HPDE6-E6E7 (cell line): ENCODE results near the gene CYP4F11.
"Not testable (repeated sequence)": the region's sequence is repeated elsewhere in the genome, so short reads cannot be mapped to it uniquely, and the experiment has no call there.

Source experiments
- DNase-seq: peaks from one replicate; pipeline ENCODE4 v3.0.0; 2011; ENCODE audit warnings: missing footprints; ENCODE audit errors: extremely low spot score

Gene CYP4F11

GRCh38 chr19:15922021-15922420, 12.3 kb downstream of the CYP4F11 start:
- DNase-seq = no peak

DNA sequence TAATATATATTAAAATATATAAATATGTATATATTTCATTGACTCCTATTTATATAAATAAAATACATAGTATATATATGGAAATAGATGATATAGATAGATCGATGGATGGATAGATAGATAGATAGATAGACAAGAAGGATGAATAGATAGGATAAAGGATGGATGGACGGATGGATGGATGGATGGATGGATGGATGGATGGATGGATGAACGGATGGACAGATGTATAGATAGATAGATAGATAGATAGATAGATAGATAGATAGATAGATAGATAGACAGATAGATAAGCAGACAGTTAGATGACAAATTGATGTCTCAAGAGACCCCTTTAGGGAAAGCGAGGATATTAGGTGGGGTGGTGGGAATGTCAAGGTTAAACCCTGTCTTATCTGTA, 15.1 kb downstream of the CYP4F11 start:
- DNase-seq = no peak

- DNase-seq = no peak
These were observed 19.2 kb downstream of the CYP4F11 start for GRCh38 chr19:15915109-15915508.

- no peak for DNase-seq
These were observed 20.5 kb downstream of the CYP4F11 start for GRCh38 chr19:15913830-15914229.

DNA sequence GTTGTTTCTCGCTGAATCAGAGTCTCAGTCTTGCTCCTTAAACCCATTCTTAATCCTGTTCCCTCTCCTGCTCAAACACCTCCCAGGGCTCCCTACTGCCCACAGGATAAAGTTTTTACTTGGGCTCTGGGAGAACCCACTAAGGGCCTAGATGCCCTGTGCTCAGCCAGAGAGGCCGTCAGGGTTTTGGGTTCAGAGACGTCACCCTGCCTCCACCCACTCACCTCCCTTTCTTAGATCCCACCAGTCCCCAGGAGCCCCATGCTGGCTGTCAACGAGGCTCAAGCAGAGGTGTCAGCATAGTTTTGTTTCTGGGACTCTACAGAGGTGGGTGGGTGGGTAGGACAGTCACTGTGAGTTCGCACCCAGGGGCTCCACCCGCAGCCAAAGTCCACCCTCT, 20.9 kb downstream of the CYP4F11 start:
- no peak for DNase-seq

- DNase-seq = no peak
These were observed 22.6 kb downstream of the CYP4F11 start for GRCh38 chr19:15911599-15912235.

DNA sequence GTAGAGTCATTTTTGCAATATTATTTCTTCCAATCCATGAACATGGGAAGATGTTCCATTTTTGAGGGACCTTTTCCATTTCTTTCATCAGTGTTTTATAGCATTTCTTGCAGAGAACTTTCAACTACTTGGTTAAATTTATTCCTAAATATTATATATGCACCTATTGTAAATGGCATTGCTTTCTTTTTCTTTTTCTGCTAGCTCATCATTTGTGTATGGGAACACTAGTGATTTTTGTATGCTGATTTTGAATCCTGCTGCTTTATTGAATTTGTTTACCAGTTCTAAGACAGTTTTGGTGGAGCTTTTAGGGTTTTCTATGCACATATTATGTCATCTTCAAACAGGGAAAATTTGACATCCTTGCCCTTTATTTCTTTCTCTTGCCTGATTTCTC, 29.3 kb downstream of the CYP4F11 start:
- no peak for DNase-seq

- DNase-seq = not testable (repeated sequence)
These were observed 31.4 kb downstream of the CYP4F11 start for GRCh38 chr19:15902898-15903297.

DNA sequence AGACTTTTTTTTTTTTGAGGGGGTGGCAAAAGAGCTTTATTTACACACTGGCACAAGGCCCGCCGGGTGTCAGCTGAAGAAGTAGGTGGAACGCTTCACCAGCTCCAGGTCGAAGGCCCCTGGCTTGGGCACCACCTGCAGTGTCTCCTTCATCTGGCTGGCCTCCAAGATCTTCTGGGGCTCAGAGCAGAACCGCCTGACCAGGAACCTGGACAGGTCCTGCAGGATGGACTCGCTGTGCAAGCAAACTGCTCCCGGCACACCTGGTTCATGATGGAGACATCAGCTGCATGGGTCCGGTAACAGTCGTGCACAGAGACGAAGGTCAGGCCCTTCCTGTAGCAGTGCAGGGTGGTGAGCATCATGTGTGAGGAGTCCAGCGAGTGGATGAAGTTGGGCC, 32.1 kb downstream of the CYP4F11 start:
- no peak for DNase-seq

DNA sequence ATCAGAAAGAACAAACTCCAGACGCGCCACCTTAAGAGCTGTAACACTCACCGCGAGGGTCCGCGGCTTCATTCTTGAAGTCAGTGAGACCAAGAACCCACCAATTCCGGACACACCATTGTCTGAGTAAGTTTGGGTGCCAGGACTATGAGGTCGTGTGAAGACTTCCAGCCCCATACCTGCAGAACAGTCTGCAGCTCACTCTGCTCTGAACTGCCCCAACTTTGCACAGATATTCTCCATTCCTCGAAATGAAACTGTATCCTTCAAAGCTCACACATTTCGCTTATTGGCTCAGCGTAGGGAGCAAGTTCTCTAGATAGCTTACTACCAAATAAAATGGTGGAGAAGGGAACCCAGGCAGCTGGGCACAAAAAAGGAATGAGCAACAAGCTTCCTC, 33.8 kb downstream of the CYP4F11 start:
- DNase-seq = no peak

DNA sequence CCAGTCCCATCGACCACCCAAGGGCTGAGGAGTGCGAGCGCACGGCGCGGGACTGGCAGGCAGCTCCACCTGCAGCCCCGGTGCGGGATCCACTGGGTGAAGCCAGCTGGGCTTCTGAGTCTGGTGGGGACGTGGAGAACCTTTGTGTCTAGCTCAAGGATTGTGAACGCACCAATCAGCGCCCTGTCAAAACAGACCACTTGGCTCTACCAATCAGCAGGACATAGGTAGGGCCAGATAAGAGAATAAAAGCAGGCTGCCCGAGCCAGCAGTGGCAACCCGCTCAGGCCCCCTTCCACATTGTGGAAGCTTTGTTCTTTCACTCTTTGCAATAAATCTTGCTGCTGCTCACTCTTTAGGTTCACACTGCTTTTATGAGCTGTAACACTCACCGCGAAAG, 34.3 kb downstream of the CYP4F11 start:
- DNase-seq = not testable (repeated sequence)

DNA sequence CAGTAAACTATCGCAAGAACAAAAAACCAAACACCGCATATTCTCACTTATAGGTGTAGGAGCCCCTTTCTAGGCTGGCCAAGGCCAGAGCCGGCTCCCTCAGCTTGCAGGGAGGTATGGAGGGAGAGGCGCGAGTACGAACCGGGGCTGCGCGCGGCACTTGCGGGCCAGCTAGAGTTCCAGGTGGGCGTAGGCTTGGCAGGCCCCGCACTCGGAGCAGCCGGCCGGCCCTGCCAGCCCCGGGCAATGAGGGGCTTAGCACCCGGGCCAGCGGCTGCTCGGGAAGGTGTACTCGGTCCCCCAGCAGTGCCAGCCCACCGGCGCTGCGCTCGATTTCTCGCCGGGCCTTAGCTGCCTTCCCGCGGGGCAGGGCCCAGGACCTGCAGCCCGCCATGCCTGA, 34.8 kb downstream of the CYP4F11 start:
- DNase-seq = not testable (repeated sequence)

GRCh38 chr19:15897738-15898276, 36.5 kb downstream of the CYP4F11 start, which contains the start of gene CYP4F2:
Gene CYP4F2, minus strand, starts transcription at chr19:15898074. Its CDS starts 463 bp downstream, at chr19:15897611.
- no peak for DNase-seq

DNA sequence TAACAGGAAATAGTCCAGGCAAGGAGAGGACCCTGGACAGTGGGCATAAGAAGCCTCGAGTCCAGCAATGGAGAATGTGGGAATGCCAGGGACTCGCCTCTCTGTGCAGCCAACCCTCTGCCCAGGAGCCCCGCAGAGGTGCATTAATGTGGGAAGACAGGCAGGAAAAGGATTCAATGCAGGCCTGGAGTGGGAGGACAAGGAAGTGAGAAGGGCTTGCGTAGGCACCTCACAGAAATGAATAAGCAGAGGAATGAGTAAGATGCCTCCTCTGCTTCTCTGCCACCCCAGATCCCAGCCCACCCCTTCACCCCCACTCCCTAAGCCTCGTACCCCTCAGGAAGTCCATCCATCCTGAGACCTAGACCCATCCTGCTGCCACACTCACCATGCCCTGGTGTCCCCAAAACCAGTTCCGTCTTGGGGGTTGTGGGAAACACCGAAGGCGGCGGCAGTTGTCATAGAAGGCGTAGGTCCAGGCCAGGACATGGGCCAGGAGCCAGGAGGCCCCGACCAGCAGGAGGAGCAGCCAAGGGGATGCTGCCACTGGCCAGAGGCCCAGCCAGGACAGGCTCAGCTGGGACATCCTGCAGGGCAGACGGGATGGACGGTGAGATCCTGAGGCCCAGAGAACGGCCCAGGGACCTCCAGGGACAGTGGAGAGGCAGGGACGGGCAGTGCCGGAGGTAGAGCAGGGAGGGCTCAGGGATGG, 37.1 kb downstream of the CYP4F11 start:
- DNase-seq = no peak

GRCh38 chr19:15895876-15896430, 38.4 kb downstream of the CYP4F11 start:
- DNase-seq = no peak

DNA sequence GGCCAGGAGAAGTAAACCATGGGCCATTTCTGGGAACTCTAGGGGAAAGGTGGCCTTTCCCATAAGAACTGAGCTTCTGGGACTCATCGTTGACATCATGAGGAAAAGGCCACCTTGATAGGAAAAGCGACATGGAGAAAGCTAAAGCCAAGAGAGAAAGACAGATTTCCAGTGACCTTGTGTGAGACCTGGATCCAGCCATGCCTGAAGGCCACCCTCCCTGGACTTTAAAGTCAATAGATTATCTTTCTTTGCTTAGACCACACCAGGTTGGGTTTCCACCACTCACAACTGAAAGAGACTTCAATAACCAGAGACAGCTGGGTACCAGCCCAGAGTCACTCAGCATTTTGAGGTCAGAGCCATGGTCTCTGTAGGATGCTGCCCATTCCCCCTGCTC, 40.0 kb downstream of the CYP4F11 start:
- no peak for DNase-seq

- DNase-seq = no peak
These were observed 40.9 kb downstream of the CYP4F11 start for GRCh38 chr19:15893477-15893876.

DNA sequence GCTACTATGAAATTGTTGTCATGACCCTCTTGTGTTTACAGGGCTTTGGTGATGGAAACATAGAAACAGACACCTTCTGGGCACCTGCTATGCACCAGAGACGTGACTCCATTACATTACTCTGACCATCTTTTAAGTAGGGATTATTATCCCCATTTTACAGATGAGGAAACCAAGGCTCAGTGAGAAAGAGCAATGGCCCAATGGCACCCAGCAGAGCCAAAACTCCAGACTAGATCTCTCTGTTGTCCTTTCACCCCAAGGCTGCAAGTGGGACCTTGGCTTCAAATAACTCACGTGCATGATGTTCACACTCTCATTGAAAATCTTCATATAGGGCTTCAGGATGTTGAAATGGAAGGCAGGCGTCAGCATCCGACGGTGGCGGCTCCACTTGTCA, 42.3 kb downstream of the CYP4F11 start:
- no peak for DNase-seq

GRCh38 chr19:15891434-15891833, 42.9 kb downstream of the CYP4F11 start:
- no peak for DNase-seq

DNA sequence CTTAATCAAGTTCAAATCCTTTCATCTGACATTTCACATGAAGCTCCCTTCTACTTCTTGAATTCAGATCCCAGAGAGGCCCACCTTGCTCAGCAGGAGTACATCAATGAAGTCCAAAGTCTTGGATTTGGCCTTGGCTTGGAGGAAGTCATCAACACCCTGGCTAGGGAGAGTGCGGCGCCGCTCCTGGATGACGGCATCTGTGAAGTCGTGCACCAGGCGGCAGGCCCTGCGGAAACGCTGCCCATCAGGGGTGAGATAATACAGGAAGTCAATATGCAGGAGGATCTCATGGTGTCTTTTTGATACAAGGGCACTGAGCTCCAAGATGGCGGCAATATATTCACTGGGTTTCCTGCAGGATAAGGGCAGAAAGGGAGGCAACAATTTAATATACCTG, 45.0 kb downstream of the CYP4F11 start:
- not testable (repeated sequence) for DNase-seq

GRCh38 chr19:15885919-15886318, 48.4 kb downstream of the CYP4F11 start:
- no peak for DNase-seq

- DNase-seq = no peak
These were observed 49.2 kb downstream of the CYP4F11 start for GRCh38 chr19:15885167-15885566.

DNA sequence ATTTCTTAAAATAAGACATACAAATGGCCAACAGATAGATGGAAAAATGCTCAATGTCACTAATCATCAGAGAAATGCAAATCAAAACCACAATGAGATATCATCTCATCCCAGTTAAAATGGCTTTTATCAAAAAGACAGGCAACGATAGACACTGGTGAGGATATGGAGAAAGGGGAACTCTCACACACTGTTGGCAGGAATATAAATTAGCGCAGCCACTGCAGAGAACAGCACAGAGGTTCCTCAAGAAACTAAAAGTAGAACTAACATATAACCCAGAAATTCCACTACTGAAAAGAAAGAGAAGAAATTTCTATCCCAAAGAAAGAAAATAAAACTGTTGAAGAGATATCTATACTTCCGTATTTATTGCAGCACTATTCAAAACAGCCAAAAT, 51.0 kb downstream of the CYP4F11 start:
- DNase-seq = not testable (repeated sequence)
